ENCODE results near the gene SRC.

DNA sequence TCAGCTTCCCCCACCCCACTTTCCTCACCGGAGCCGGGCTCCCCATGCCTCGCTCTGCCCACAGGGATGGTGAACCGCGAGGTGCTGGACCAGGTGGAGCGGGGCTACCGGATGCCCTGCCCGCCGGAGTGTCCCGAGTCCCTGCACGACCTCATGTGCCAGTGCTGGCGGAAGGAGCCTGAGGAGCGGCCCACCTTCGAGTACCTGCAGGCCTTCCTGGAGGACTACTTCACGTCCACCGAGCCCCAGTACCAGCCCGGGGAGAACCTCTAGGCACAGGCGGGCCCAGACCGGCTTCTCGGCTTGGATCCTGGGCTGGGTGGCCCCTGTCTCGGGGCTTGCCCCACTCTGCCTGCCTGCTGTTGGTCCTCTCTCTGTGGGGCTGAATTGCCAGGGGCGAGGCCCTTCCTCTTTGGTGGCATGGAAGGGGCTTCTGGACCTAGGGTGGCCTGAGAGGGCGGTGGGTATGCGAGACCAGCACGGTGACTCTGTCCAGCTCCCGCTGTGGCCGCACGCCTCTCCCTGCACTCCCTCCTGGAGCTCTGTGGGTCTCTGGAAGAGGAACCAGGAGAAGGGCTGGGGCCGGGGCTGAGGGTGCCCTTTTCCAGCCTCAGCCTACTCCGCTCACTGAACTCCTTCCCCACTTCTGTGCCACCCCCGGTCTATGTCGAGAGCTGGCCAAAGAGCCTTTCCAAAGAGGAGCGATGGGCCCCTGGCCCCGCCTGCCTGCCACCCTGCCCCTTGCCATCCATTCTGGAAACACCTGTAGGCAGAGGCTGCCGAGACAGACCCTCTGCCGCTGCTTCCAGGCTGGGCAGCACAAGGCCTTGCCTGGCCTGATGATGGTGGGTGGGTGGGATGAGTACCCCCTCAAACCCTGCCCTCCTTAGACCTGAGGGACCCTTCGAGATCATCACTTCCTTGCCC lies 57.4 kb downstream of the SRC start:
- TF ChIP-seq, protein P1, sequence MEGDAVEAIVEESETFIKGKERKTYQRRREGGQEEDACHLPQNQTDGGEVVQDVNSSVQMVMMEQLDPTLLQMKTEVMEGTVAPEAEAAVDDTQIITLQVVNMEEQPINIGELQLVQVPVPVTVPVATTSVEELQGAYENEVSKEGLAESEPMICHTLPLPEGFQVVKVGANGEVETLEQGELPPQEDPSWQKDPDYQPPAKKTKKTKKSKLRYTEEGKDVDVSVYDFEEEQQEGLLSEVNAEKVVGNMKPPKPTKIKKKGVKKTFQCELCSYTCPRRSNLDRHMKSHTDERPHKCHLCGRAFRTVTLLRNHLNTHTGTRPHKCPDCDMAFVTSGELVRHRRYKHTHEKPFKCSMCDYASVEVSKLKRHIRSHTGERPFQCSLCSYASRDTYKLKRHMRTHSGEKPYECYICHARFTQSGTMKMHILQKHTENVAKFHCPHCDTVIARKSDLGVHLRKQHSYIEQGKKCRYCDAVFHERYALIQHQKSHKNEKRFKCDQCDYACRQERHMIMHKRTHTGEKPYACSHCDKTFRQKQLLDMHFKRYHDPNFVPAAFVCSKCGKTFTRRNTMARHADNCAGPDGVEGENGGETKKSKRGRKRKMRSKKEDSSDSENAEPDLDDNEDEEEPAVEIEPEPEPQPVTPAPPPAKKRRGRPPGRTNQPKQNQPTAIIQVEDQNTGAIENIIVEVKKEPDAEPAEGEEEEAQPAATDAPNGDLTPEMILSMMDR (IDR thresholded peaks at IDR 0.05 in 8 of 11, conservative IDR thresholded peaks at IDR 0.05 in 3 of 11), result no peak
- TF ChIP-seq POLR2A (IDR thresholded peaks at IDR 0.05), result no peak
